HG03097 (cell line): Measurements from ENCODE around the gene USP26.
"Not testable (repeated sequence)": the region's sequence is repeated elsewhere in the genome, so short reads cannot be mapped to it uniquely, and the experiment has no call there.

Source experiments
- ATAC-seq: cut with Tn5 transposase; IDR thresholded peaks from one replicate; pipeline ENCODE4 v1.9.1; 2021; ENCODE audit not compliant: unreplicated experiment, low FRiP score

USP26 gene

GRCh38 chrX:133097031-133097430 lies at the start of gene USP26:
Gene USP26 (minus strand): TSS chrX:133097109. CDS start chrX:133028220, 68,889 bp downstream.
- ATAC-seq, result no peak

GRCh38 chrX:133134282-133134681 lies 37.4 kb upstream of the USP26 start:
- no peak for ATAC-seq

GRCh38 chrX:133120406-133120805 lies 23.5 kb upstream of the USP26 start:
- ATAC-seq, result no peak

GRCh38 chrX:133094098-133094731 lies 2.7 kb downstream of the USP26 start:
- ATAC-seq, result no peak

GRCh38 chrX:133090236-133090809 lies 6.6 kb downstream of the USP26 start:
- ATAC-seq, result no peak

- ATAC-seq, result no peak
Measured at GRCh38 chrX:133089411-133089810, 7.5 kb downstream of the USP26 start.

- ATAC-seq, result no peak
Measured at GRCh38 chrX:133085785-133086184, 11.1 kb downstream of the USP26 start.

GRCh38 chrX:133085056-133085455 lies 11.9 kb downstream of the USP26 start:
- ATAC-seq, result not testable (repeated sequence)

GRCh38 chrX:133083899-133084298 lies 13.0 kb downstream of the USP26 start:
- no peak for ATAC-seq

GRCh38 chrX:133081990-133082389 lies 14.9 kb downstream of the USP26 start:
- ATAC-seq, result no peak

GRCh38 chrX:133077856-133078255 lies 19.1 kb downstream of the USP26 start:
- not testable (repeated sequence) for ATAC-seq

GRCh38 chrX:133072566-133072965 lies 24.3 kb downstream of the USP26 start:
- no peak for ATAC-seq

GRCh38 chrX:133068461-133068860 lies 28.4 kb downstream of the USP26 start:
- ATAC-seq, result no peak

- no peak for ATAC-seq
Measured at GRCh38 chrX:133056341-133056740, 40.6 kb downstream of the USP26 start.

- ATAC-seq, result no peak
Measured at GRCh38 chrX:133054761-133055405, 42.0 kb downstream of the USP26 start.

GRCh38 chrX:133053861-133054598 lies 42.9 kb downstream of the USP26 start:
- ATAC-seq, result no peak

- no peak for ATAC-seq
Measured at GRCh38 chrX:133048751-133049150, 48.2 kb downstream of the USP26 start.

GRCh38 chrX:133046601-133047000 lies 50.3 kb downstream of the USP26 start:
- no peak for ATAC-seq

- ATAC-seq, result no peak
Measured at GRCh38 chrX:133045986-133046385, 50.9 kb downstream of the USP26 start.

- ATAC-seq, result not testable (repeated sequence)
Measured at GRCh38 chrX:133044145-133044786, 52.6 kb downstream of the USP26 start.

GRCh38 chrX:133042260-133042659 lies 54.6 kb downstream of the USP26 start:
- no peak for ATAC-seq
